IMR-90 (cell line): ENCODE data around the gene CLIC2. TPM values are rescaled to one million over a fixed set of nuclear protein-coding genes. Genes with fewer than 3 reads are reported as not detected.

Experiments used
- ATAC-seq: fragments of 200-7000 bp; cut with Tn5 transposase; 2 replicates; pipeline ENCODE4 v1.9.1; 2020; ENCODE audit warnings: low read depth, mild to moderate bottlenecking, moderate library complexity
- BruUV-seq: library from RNA; stranded (reverse); fragments of 400-500 nt; replicated peaks from 2 replicates; lab custom pipeline; 2021; lab: Mats Ljungman, UMichigan
- CTCF ChIA-PET: fragments of 300-600 bp; formaldehyde crosslinking; extraction: SDS; loops from one replicate; lab custom pipeline; 2021; ENCODE audit warnings: antibody characterized with exemption; lab: Yijun Ruan, JAX
- POLR2A ChIA-PET: fragments of 300-600 bp; sonication (Branson Sonifier 250); formaldehyde crosslinking; loops from one replicate; lab custom pipeline; 2022; ENCODE audit warnings: antibody characterized with exemption; ENCODE audit not compliant: unreplicated experiment; lab: Charles Lee
- DNase-seq: peaks from one replicate; pipeline ENCODE4 v3.0.0; 2013
- H2AFZ ChIP-seq: replicated peaks from 2 replicates; pipeline ENCODE3; 2013; ENCODE audit warnings: low read length, mild to moderate bottlenecking; ENCODE audit not compliant: poor library complexity
- H2AK5ac ChIP-seq: 2 replicates; pipeline ENCODE4 v1.6.1; 2013; ENCODE audit warnings: low read depth, low read length, inconsistent platforms
- H2AK9ac ChIP-seq: replicated peaks from 2 replicates; pipeline ENCODE3; 2013; ENCODE audit warnings: mild to moderate bottlenecking, low read depth, low read length, moderate library complexity; ENCODE audit not compliant: poor library complexity
- H2BK120ac ChIP-seq: 2 replicates; pipeline ENCODE4 v1.6.1; 2013; ENCODE audit warnings: low read depth, low read length, inconsistent platforms
- H2BK15ac ChIP-seq: 3 replicates; pipeline ENCODE4 v1.6.1; 2013; ENCODE audit warnings: low read depth, low read length, inconsistent platforms
- H2BK20ac ChIP-seq: 2 replicates; pipeline ENCODE4 v1.6.1; 2013; ENCODE audit warnings: low read depth, mild to moderate bottlenecking, inconsistent platforms, low read length, moderate library complexity
- H2BK5ac ChIP-seq: 2 replicates; pipeline ENCODE4 v1.6.1; 2013; ENCODE audit warnings: mild to moderate bottlenecking, low read depth, low read length, inconsistent platforms; ENCODE audit not compliant: poor library complexity, severe bottlenecking
- H3K14ac ChIP-seq: replicated peaks from 2 replicates; pipeline ENCODE4 v1.6.1; 2013; ENCODE audit warnings: low read depth, low read length, inconsistent platforms
- H3K18ac ChIP-seq: 2 replicates; pipeline ENCODE4 v1.6.1; 2013; ENCODE audit warnings: low read depth, low read length, control low read depth
- H3K23ac ChIP-seq: 2 replicates; pipeline ENCODE4 v1.6.1; 2013; ENCODE audit warnings: low read depth, low read length, inconsistent platforms
- H3K27ac ChIP-seq: 2 replicates; pipeline ENCODE4 v1.5.1; 2013; ENCODE audit warnings: mild to moderate bottlenecking, control low read depth, low read length; ENCODE audit not compliant: insufficient read depth
- H3K27me3 ChIP-seq: 2 replicates; pipeline ENCODE4 v1.6.1; 2013; ENCODE audit warnings: low read length; ENCODE audit not compliant: control insufficient read depth, insufficient read depth
- H3K36me3 ChIP-seq: 2 replicates; pipeline ENCODE4 v1.6.1; 2013; ENCODE audit warnings: low read length, mixed read lengths; ENCODE audit not compliant: control insufficient read depth, insufficient read depth
- H3K4ac ChIP-seq: 2 replicates; pipeline ENCODE4 v1.6.1; 2013; ENCODE audit warnings: low read depth, low read length, inconsistent platforms
- H3K4me1 ChIP-seq: 2 replicates; pipeline ENCODE4 v1.6.1; 2013; ENCODE audit warnings: low read length, mixed read lengths; ENCODE audit not compliant: control insufficient read depth, insufficient read depth
- H3K4me2 ChIP-seq: 2 replicates; pipeline ENCODE4 v1.6.1; 2013; ENCODE audit warnings: low read depth, mild to moderate bottlenecking, control low read depth, low read length, moderate library complexity
- H3K4me3 ChIP-seq: 2 replicates; pipeline ENCODE4 v1.5.1; 2013; ENCODE audit warnings: low read depth, mild to moderate bottlenecking, control low read depth, low read length, moderate library complexity; ENCODE audit not compliant: insufficient read depth
- H3K56ac ChIP-seq: 2 replicates; pipeline ENCODE4 v1.6.1; 2013; ENCODE audit warnings: low read length, inconsistent platforms; ENCODE audit not compliant: insufficient read depth; ENCODE audit errors: extremely low read depth
- H3K79me1 ChIP-seq, 2 experiments: 2 replicates each; pipeline ENCODE4 v1.6.1; 2013; ENCODE audit warnings: low read length in 2 of 2, inconsistent platforms in 1 of 2, low read depth in 1 of 2
- H3K9ac ChIP-seq: 2 replicates; pipeline ENCODE4 v1.6.1; 2013; ENCODE audit warnings: low read depth, low read length, control low read depth
- H3K9me1 ChIP-seq: 2 replicates; pipeline ENCODE4 v1.6.1; 2013; ENCODE audit warnings: low read length, inconsistent platforms; ENCODE audit not compliant: insufficient read depth
- H3K9me3 ChIP-seq: 2 replicates; pipeline ENCODE4 v1.6.1; 2013; ENCODE audit warnings: low read length; ENCODE audit not compliant: control insufficient read depth, insufficient read depth
- H4K20me1 ChIP-seq: 2 replicates; pipeline ENCODE4 v1.6.1; 2013; ENCODE audit warnings: low read length, inconsistent platforms; ENCODE audit not compliant: insufficient read depth
- H4K5ac ChIP-seq: 2 replicates; pipeline ENCODE4 v1.6.1; 2013; ENCODE audit warnings: mild to moderate bottlenecking, low read depth, low read length, control low read depth
- H4K8ac ChIP-seq, 2 experiments: 2 replicates each; pipeline ENCODE4 v1.6.1; 2013; ENCODE audit warnings: low read depth in 2 of 2, low read length in 2 of 2, control low read depth in 1 of 2, inconsistent platforms in 1 of 2
- H4K91ac ChIP-seq: 2 replicates; pipeline ENCODE4 v1.6.1; 2013; ENCODE audit warnings: low read depth, low read length, inconsistent platforms; ENCODE audit not compliant: insufficient read depth
- BHLHE40 ChIP-seq: fragments of 150-350 bp; IDR thresholded peaks from 2 replicates; pipeline ENCODE4 v1.6.1; 2016; ENCODE audit warnings: mild to moderate bottlenecking, low read depth, low read length
- MAZ ChIP-seq: IDR thresholded peaks from 2 replicates; pipeline ENCODE4 v1.6.1; 2012; ENCODE audit warnings: low read depth, mild to moderate bottlenecking, low read length, improper control_type of control experiment, moderate library complexity, borderline replicate concordance
- NFE2L2 ChIP-seq: fragments of 150-350 bp; IDR thresholded peaks from 2 replicates; pipeline ENCODE4 v1.6.1; 2016; ENCODE audit warnings: low read depth, mild to moderate bottlenecking, low read length
- SMC3 ChIP-seq: fragments of 150-350 bp; IDR thresholded peaks from 2 replicates; pipeline ENCODE4 v1.6.1; 2016; ENCODE audit warnings: low read depth, mild to moderate bottlenecking, antibody characterized with exemption, low read length, moderate library complexity
- WGBS, 2 experiments: methylation state at CpG; one replicate each; pipeline versions ENCODE4 v1.1.5 to v1.1.7; 2013; ENCODE audit warnings: missing lambda C conversion rate in 2 of 2; ENCODE audit not compliant: insufficient read length in 1 of 2; ENCODE audit errors: extremely low coverage in 2 of 2; 5-methylcytosine and 5-hydroxymethylcytosine counted together
- dilution Hi-C: fragments of 300-500 bp; cut with HindIII; formaldehyde crosslinking; loops from one replicate; pipeline ENCODE4 v1.14.3; 2018; ENCODE audit warnings: low sequenced_read_pairs; ENCODE audit not compliant: unreplicated experiment
- in situ Hi-C: fragments of 300-500 bp; cut with MboI; formaldehyde crosslinking; loops from 3 replicates; pipeline ENCODE4 v1.14.3; 2019; ENCODE audit warnings: low sequenced_read_pairs, inconsistent platforms, mixed read lengths
- intact Hi-C: fragments of 100-400 bp; cut with micrococcal nuclease; formaldehyde crosslinking; loops from 2 replicates; pipeline ENCODE4 v1.10.0; 2022
- polyA plus RNA-seq, 3 experiments: library from polyadenylated mRNA; depleted of rRNA; stranded (reverse); fragments of >200 nt; gene quantifications; 2 replicates each; pipeline ENCODE4 v1.2.3, GENCODE V29; 2012; ENCODE audit warnings: low replicate concordance in 1 of 3
- total RNA-seq: library from RNA; depleted of rRNA; stranded (reverse); fragments of >200 nt; gene quantifications from 2 replicates; pipeline ENCODE4 v1.2.3, GENCODE V29; 2012
- TF ChIP-seq, protein P1 (sequence below): fragments of 150-350 bp; IDR thresholded peaks from 2 replicates; pipeline ENCODE4 v1.6.1; 2016; ENCODE audit warnings: low read depth, mild to moderate bottlenecking, low read length, moderate library complexity, borderline replicate concordance

The CLIC2 gene
- total and polyA plus RNA-seq, 2 of the 4 experiments (the other 2 are of a cell fraction), result 0.07 to 0.18 TPM

DNA sequence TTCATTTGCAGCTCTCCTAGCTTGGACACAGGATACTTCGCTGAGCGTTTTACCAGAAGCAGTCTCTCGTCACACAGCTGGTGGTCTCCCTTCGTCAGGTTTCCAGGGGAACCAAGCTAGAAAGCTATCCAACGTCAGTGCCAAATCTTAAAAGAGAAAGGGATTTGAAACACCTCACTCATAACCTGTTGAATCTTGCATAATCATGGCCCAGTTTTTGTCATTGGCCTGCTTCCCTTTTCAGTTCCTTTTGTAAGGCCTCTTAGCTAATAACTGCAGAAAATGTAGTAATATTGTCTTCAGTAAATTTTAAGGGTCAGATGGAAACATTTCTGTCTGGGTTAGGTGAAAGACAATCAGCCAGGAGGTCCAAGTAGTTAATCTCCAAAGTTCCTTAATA is 92.1 kb downstream of the CLIC2 start:
- no peak for ATAC-seq
- no peaks in the 10 kb centered on the region for H3K9me1 ChIP-seq
- no peak overlapping the region for H3K4me2 ChIP-seq
- H3K27ac ChIP-seq, result no peak overlapping the region
- no peak overlapping the region for H3K4me3 ChIP-seq
- in situ Hi-C loops (no loop called here), dilution Hi-C loops (no loop called here), intact Hi-C loops (no loop called here)
- no TSS peak for BruUV-seq
- H2BK120ac ChIP-seq, result no peak overlapping the region
- no peak overlapping the region for H3K56ac ChIP-seq
- no peaks in the 10 kb centered on the region for H4K20me1 ChIP-seq
- H3K79me1 ChIP-seq, result no peaks in the 10 kb centered on the region
- H2AK5ac ChIP-seq, result no peak overlapping the region
- H2AK9ac ChIP-seq, result no peak overlapping the region
- peaks cover 5% of the 10 kb centered on the region for H3K36me3 ChIP-seq
- no peak overlapping the region for H3K4ac ChIP-seq
- no peak overlapping the region for H2BK20ac ChIP-seq
- POLR2A ChIA-PET, result no interaction called here
- no peak overlapping the region for H3K23ac ChIP-seq
- CTCF ChIA-PET, result no interaction called here
- H3K9me3 ChIP-seq, result no peaks in the 10 kb centered on the region
- TF ChIP-seq, protein P1, sequence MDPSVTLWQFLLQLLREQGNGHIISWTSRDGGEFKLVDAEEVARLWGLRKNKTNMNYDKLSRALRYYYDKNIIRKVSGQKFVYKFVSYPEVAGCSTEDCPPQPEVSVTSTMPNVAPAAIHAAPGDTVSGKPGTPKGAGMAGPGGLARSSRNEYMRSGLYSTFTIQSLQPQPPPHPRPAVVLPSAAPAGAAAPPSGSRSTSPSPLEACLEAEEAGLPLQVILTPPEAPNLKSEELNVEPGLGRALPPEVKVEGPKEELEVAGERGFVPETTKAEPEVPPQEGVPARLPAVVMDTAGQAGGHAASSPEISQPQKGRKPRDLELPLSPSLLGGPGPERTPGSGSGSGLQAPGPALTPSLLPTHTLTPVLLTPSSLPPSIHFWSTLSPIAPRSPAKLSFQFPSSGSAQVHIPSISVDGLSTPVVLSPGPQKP, result no peak
- TF ChIP-seq NFE2L2 (no peak), BHLHE40 (no peak), MAZ (no peak), SMC3 (no peak)
- WGBS, 2 experiments, result no CpG with 5 or more reads among the region's 5 CpGs
- no peak overlapping the region for H4K91ac ChIP-seq
- H3K14ac ChIP-seq, result no peak overlapping the region
- H3K27me3 ChIP-seq, result no peaks in the 10 kb centered on the region
- H3K4me1 ChIP-seq, result no peaks in the 10 kb centered on the region
- no peak overlapping the region for H4K5ac ChIP-seq
- no peak overlapping the region for H2BK5ac ChIP-seq
- H3K9ac ChIP-seq, result no peak overlapping the region
- no peak overlapping the region for H2BK15ac ChIP-seq
- no peak overlapping the region for H3K18ac ChIP-seq
- no peak overlapping the region for H4K8ac ChIP-seq
- no peak for DNase-seq
- no peak overlapping the region for H2AFZ ChIP-seq
